Activated CD4-positive, alpha-beta T cell treated with anti-CD3 and anti-CD28 coated beads for 36 hours (primary cell): Measurements from ENCODE around the gene RNF10. TPM values are rescaled to one million over a fixed set of nuclear protein-coding genes. Genes with fewer than 3 reads are reported as not detected.
"Not testable (repeated sequence)": the region's sequence is repeated elsewhere in the genome, so short reads cannot be mapped to it uniquely, and the experiment has no call there.

Source experiments
- ATAC-seq: fragments of 200-7000 bp; cut with Tn5 transposase; one replicate; pipeline ENCODE4 v1.10.0; 2021; ENCODE audit warnings: mild to moderate bottlenecking, moderate library complexity
- CTCF ChIA-PET: fragments of 350-600 bp; sonication (Branson Sonifier 250); formaldehyde crosslinking; loops from one replicate; lab custom pipeline; 2021; ENCODE audit warnings: antibody characterized with exemption; lab: Charles Lee
- POLR2A ChIA-PET: fragments of 350-600 bp; sonication (Branson Sonifier 250); formaldehyde crosslinking; loops from one replicate; lab custom pipeline; 2021; ENCODE audit warnings: antibody characterized with exemption, inconsistent platforms; lab: Charles Lee
- DNase-seq: peaks from one replicate; pipeline ENCODE4 v3.0.0-alpha.2; 2020
- H3K27ac Mint-ChIP-seq: one replicate; pipeline ENCODE4 v1.8.0; 2021; ENCODE audit warnings: mixed read lengths
- H3K27me3 Mint-ChIP-seq: one replicate; pipeline ENCODE4 v1.8.0; 2021; ENCODE audit warnings: mixed read lengths
- H3K36me3 Mint-ChIP-seq: one replicate; pipeline ENCODE4 v1.8.0; 2021; ENCODE audit warnings: low read depth, mixed read lengths
- H3K4me1 Mint-ChIP-seq: one replicate; pipeline ENCODE4 v1.8.0; 2021; ENCODE audit warnings: mixed read lengths
- H3K4me3 Mint-ChIP-seq: one replicate; pipeline ENCODE4 v1.8.0; 2021; ENCODE audit warnings: mild to moderate bottlenecking, moderate library complexity, mixed read lengths
- H3K9me3 Mint-ChIP-seq: one replicate; pipeline ENCODE4 v1.8.0; 2021; ENCODE audit warnings: low read depth, mixed read lengths
- intact Hi-C, 2 experiments: fragments of 100-400 bp; cut with DNase I in 1 of 2; cut with micrococcal nuclease in 1 of 2; formaldehyde crosslinking; loops; one replicate each; pipeline versions ENCODE4 v1.14.2 to v1.15.1; 2022 to 2024; cut with DNase I, micrococcal nuclease
- total RNA-seq, 2 experiments: library from RNA; stranded (reverse); gene quantifications; one replicate each; pipeline ENCODE4 v1.2.3, GENCODE V29; 2021

The RNF10 gene
- total RNA-seq, 2 experiments from 2014 or later = 177 to 184 TPM

DNA sequence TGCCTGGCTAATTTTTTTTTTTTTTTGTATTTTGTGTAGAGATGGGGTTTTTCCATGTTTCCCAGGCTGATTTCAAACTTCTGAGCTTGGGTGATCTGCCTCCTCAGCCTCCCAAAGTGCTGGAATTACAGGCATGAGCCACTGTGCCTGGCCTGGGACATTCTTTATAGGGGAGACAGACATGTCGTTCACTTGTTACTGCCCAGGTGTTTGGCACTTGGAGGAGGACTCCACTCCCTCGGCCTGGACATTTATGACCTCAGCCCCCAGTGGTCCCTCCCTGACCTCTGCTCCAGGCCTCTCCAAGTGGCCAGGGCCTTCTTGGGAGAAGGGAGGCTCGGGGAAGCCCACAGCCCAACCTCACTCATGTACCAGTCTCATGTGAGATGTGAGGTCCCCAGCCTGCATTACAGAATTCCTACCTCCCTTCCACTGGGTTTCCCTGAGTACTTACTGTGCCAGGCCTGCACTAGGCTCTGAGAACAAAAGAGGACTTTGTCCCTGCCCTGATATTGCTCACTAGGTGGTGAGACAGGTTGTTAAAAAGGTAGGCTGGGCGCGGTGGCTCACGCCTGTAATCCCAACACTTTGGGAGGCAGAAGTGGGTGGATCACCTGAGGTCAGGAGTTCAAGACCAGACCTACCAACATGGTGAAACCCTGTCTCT is 56.7 kb downstream of the RNF10 start:
- no peak overlapping the region for H3K4me3 Mint-ChIP-seq
- no peak overlapping the region for H3K27ac Mint-ChIP-seq
- H3K4me1 Mint-ChIP-seq = no peaks in the 10 kb centered on the region
- DNase-seq (no peak), ATAC-seq (no peak)
- CTCF ChIA-PET = interaction anchor here (1.3 to 1.4 kb wide), 2 partner anchors 56 to 59 kb away, joined by 3 to 6 read pairs; no protein-coding TSS in a partner anchor
- POLR2A ChIA-PET = interaction anchor here (0.7 kb wide), 1 partner anchor 58 kb away, joined by 3 read pairs; no protein-coding TSS in a partner anchor
- intact Hi-C loops = no loop called here
- H3K27me3 Mint-ChIP-seq = peaks cover 2% of the 10 kb centered on the region
- H3K9me3 Mint-ChIP-seq = no peaks in the 10 kb centered on the region
- H3K36me3 Mint-ChIP-seq = no peaks in the 10 kb centered on the region

DNA sequence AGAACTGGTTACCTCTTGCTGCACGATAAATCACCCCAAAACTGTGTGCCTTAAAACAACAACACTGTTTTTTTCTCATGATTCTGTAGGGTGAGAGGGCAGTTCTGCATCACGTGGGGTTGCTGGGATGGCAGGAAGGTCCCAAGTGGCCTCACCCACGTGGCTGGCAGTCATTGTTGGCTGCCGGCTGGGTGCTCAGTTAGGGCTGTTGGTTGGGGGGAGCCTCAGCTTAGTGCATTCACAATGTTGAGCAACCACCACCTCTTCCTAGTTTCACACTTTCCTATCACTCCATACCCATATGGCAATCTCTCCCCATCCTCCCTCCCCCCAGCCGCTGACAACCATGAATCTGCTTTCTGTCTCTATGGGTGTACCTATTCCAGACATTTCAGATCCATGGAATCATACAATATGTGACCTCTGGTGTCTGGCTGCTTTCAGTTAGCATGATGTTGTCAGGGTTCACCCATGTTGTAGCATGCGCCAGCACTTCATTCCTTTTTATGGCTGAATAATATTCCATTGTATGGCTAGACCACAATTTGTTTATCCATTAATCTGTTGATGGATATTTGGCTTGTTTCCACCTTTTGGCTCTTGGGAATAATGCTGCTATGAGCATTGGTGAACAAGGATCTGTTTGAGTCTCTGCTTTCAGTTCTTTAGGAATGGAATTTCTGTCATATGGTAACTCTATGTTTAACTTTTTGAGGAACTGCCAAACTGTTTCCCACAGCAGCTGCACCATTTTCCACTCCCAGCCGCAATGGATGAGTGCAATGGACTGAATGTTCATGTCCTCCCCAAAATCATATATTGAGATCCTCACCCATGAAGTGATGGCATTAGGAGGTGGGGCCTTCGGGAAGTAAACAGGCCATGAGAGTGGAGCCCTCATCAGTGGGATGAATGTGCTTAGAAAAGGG is 58.2 kb downstream of the RNF10 start:
- Mint-ChIP-seq H3K9me3 (no peaks in the 10 kb centered on the region), H3K4me3 (no peak overlapping the region), H3K36me3 (no peaks in the 10 kb centered on the region), H3K4me1 (no peaks in the 10 kb centered on the region), H3K27me3 (no peaks in the 10 kb centered on the region), H3K27ac (no peak overlapping the region)
- ChIA-PET POLR2A (no interaction called here), CTCF (interaction anchor here (0.6 kb wide), 1 partner anchor 42 kb away, joined by 3 read pairs; no protein-coding TSS in a partner anchor)
- intact Hi-C loops = no loop called here
- no peak for ATAC-seq
- DNase-seq = no peak

DNA sequence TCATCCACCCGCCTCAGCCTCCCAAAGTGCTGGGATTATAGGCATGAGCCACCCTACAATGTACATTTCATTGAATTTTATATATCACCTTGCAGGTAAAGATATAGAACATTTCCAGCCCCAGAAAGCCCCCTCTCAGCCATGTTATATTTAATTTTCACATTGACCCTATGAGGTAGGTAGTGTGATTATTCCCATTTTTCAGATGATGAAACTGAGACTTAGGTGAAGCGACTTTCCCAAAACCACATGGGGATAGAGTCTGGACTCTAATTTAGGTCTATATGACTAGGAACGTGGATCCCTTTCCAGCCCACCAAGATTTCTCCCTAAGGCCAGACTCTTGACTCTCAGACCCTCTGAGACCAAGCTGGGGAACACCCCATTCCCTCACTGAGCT is 62.7 kb downstream of the RNF10 start:
- H3K9me3 Mint-ChIP-seq = no peaks in the 10 kb centered on the region
- no peak overlapping the region for H3K27ac Mint-ChIP-seq
- no peak overlapping the region for H3K4me3 Mint-ChIP-seq
- ChIA-PET CTCF (interaction anchor here (1.0 kb wide), 1 partner anchor 13 kb away, joined by 4 read pairs; no protein-coding TSS in a partner anchor), POLR2A (no interaction called here)
- ATAC-seq (no peak), DNase-seq (no peak)
- no peaks in the 10 kb centered on the region for H3K4me1 Mint-ChIP-seq
- intact Hi-C loops = no loop called here
- no peaks in the 10 kb centered on the region for H3K36me3 Mint-ChIP-seq
- peaks cover 7% of the 10 kb centered on the region for H3K27me3 Mint-ChIP-seq

DNA sequence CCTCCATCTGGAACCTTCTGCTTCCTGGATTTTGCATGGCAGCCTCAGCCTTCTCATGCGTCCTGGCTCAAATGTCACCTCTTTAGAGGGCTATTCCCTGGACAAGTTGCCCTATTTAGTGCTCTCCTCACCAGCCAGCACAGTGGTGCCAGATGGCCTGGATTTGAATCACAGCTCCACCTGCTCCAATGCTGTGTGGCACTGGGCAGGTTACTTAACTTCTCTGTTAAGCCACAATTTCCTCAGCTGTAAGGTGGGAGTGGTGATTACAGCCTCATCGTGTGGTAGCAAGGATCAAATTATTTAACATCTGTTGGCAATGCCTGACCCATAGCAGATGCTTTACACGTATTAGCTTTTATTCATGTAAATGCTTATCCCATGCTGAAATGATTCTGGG is 63.7 kb downstream of the RNF10 start:
- CTCF ChIA-PET = interaction anchor here (0.7 to 2.3 kb wide), 4 partner anchors 14 to 326 kb away, joined by 3 to 7 read pairs (median 4); partner anchors contain the start of gene POP5
- H3K4me1 Mint-ChIP-seq = no peaks in the 10 kb centered on the region
- no peaks in the 10 kb centered on the region for H3K36me3 Mint-ChIP-seq
- intact Hi-C loops = no loop called here
- H3K9me3 Mint-ChIP-seq = no peaks in the 10 kb centered on the region
- no peak for ATAC-seq
- POLR2A ChIA-PET = no interaction called here
- no peak overlapping the region for H3K4me3 Mint-ChIP-seq
- H3K27me3 Mint-ChIP-seq = peaks cover 10% of the 10 kb centered on the region
- DNase-seq = no peak
- H3K27ac Mint-ChIP-seq = no peak overlapping the region

DNA sequence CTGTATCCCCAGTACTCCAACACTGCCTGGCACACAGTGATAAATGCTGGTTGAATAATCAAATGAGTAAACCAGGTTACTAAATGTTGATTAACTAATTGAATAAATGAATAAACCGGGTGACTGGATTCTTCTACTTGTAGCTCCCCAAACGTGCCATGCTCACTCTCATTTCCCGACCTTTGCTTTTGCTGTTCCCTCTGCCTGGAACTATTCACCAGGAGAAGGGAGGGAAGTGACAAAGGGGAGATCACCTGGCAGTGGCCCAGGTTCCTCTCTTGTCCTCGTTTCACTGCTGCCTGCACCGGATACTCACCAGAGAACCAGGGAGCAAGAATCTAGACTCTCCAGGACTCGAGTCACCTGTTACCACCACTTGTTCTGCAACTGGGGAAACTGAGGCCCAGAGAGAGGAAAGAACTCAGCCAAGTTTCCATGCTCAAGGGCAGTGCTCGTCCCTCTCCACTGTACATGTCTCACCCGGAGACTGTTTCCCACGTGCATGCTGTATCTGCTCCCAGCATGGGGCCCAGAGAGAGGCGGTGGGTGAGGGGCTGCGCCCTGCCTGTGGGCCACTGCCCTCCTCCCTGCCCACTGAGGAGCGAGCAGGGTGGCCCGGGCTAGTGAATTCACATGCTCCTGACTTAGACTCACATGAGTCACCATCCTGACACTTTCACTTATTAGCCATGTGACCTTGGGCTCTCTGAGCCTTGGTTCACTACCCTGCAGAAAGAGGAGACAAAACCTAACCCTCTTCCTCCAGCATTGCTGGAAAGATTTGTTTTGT is 64.7 kb downstream of the RNF10 start:
- Mint-ChIP-seq H3K27me3 (peaks cover 10% of the 10 kb centered on the region), H3K4me3 (no peak overlapping the region)
- CTCF ChIA-PET = interaction anchor here (0.5 to 2.3 kb wide), 5 partner anchors 17 to 1196 kb away, joined by 3 to 7 read pairs (median 3); partner anchors contain the start of gene POP5

DNA sequence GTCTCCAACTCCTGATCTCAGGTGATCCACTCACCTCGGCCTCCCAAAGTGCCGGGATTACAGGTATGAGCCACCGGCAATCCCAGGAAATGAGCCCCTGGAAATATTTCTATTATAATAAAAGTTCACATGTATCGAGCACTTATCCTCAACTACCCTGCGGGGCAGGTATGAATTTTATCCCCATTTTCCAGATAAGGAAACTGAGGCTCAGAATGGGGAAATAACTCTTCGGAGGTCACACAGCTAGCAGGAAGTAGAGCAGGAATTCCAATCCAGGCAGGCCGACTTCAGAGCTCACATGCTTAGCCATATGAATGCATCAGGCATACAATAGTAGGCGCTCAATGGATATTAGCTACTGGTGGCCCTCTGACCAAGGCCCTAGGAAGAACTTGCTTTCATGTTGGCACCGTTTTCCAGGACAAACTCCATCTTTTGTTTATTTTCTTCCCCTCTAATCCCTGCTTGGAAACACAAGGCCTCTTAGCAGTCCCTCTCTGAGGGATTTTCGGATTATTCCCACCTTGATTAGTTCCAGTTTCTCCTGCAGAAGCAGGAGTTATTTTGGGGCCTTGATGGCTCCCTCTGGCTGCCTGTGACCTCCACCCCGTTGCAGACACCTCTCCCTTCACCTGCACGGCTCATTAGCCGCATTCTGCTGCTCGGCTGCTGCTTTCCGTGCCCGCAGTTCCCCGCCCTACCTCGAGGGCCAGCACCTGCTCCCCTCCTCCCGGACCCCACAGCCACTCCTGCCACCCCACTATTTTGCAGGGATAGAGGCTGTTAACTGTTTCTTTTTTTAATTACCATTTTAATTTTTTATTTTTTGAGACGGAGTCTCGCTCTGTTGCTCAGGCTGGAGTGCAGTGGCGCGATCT is 65.8 kb downstream of the RNF10 start:
- DNase-seq (no peak), ATAC-seq (no peak)
- ChIA-PET CTCF (interaction anchor here (0.6 to 1.2 kb wide), 2 partner anchors 49 to 109 kb away, joined by 3 read pairs; no protein-coding TSS in a partner anchor), POLR2A (no interaction called here)
- intact Hi-C loops = no loop called here
- no peak overlapping the region for H3K4me3 Mint-ChIP-seq
- peaks cover 10% of the 10 kb centered on the region for H3K27me3 Mint-ChIP-seq
- no peaks in the 10 kb centered on the region for H3K4me1 Mint-ChIP-seq
- no peaks in the 10 kb centered on the region for H3K36me3 Mint-ChIP-seq
- H3K9me3 Mint-ChIP-seq = no peaks in the 10 kb centered on the region
- no peak overlapping the region for H3K27ac Mint-ChIP-seq

More for the DNA sequence above, 64.7 kb downstream of the RNF10 start:
- POLR2A ChIA-PET = no interaction called here
- Mint-ChIP-seq H3K9me3 (no peaks in the 10 kb centered on the region), H3K4me1 (no peaks in the 10 kb centered on the region), H3K27ac (no peak overlapping the region), H3K36me3 (no peaks in the 10 kb centered on the region)
- intact Hi-C loops = no loop called here
- DNase-seq (no peak), ATAC-seq (no peak)

DNA sequence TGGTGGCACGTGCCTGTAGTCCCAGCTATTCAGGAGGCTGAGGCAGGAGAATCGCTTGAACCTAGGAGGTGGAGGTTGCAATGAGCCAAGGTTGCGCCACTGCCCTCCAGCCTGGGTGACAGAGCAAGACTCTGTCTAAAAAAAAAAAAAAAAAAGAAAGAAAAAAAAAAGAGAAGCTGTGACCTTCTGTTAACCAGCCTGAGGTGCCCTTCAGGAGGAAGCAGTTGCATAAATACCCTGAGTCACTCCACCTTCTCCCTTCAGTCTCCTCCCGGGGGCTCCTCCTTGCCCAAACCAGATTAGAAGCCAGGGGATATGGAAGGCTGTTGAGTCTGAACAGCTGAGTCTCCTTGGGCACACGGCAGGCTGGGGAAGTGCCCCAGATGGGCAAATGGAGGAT is 68.3 kb downstream of the RNF10 start:
- ATAC-seq, H3K27ac Mint-ChIP-seq, H3K9me3 Mint-ChIP-seq, H3K4me1 Mint-ChIP-seq, intact Hi-C loops, DNase-seq, H3K4me3 Mint-ChIP-seq, H3K36me3 Mint-ChIP-seq: not testable (repeated sequence)
- peaks cover 10% of the 10 kb centered on the region for H3K27me3 Mint-ChIP-seq
- CTCF ChIA-PET = interaction anchor here (0.6 to 1.3 kb wide), 2 partner anchors 21 to 40 kb away, joined by 3 to 5 read pairs; partner anchors contain the start of gene POP5
- POLR2A ChIA-PET = interaction anchor here (0.6 kb wide), 1 partner anchor 98 kb away, joined by 3 read pairs; no protein-coding TSS in a partner anchor

DNA sequence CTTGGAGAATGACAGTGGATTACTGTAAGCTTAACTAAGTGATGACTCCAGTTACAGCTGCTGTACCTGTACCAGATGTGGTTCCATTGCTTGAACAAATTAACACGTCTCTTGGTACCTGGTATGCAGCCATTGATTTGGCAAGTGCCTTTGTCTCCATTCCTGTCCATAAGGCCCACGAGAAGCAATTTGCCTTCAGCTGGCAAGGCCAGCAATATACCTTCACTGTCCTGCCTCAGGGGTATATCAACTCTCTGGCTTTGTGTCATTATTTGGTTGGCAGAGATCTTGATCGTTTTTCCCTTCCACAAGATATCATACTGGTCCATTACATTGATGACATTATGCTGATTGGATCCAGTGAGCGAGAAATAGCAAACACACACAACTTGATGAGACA is 76.4 kb downstream of the RNF10 start:
- no peak overlapping the region for H3K27ac Mint-ChIP-seq
- ChIA-PET CTCF (interaction anchor here (0.6 to 1.2 kb wide), 3 partner anchors 38 to 577 kb away, joined by 3 to 4 read pairs (median 3); no protein-coding TSS in a partner anchor), POLR2A (no interaction called here)
- intact Hi-C loops = no loop called here
- H3K4me1 Mint-ChIP-seq = peaks cover 11% of the 10 kb centered on the region
- H3K27me3 Mint-ChIP-seq = no peaks in the 10 kb centered on the region
- DNase-seq (no peak), ATAC-seq (no peak)
- H3K4me3 Mint-ChIP-seq = no peak overlapping the region
- H3K36me3 Mint-ChIP-seq = no peaks in the 10 kb centered on the region
- H3K9me3 Mint-ChIP-seq = no peaks in the 10 kb centered on the region

DNA sequence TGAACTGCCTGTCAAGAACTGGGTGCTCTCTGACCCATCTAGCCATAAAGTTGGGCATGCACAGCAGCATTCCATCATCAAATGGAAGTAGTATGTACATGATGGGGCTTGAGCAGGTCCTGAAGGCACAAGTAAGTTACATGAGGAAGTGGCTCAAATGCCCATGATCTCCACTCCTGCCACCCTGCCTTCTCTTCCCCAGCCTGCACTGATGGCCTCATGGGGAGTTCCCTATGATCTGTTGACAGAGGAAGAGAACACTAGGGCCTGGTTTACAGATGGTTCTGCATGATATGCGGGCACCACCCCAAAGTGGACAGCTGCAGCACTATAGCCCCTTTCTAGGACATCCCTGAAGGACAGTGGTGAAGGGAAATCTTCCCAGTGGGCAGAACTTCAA is 77.4 kb downstream of the RNF10 start:
- H3K9me3 Mint-ChIP-seq, ATAC-seq, H3K4me3 Mint-ChIP-seq, POLR2A ChIA-PET, intact Hi-C loops, DNase-seq, H3K27me3 Mint-ChIP-seq, H3K27ac Mint-ChIP-seq, CTCF ChIA-PET, H3K36me3 Mint-ChIP-seq: not testable (repeated sequence)
- peaks cover 11% of the 10 kb centered on the region for H3K4me1 Mint-ChIP-seq

DNA sequence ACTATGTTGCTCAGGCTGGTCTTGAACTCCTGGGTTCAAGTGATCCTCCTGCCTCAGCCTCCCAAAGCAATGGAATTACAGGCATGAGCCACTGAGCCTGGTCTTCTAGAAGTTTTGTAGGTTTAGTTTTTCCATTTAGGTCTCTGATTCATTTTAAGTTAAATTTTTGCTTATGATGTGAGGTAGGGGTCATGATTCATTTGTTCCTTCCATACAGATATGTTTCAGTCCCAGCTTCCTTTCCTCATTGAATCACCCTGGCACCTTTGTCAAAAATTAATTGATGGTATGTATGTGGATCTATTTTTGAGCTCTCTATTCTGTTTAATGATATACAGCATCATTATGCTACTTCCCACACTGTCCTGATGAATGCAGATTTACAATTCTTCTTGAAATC is 80.7 kb downstream of the RNF10 start:
- ChIA-PET CTCF (interaction anchor here (0.9 to 1.2 kb wide), 2 partner anchors 11 to 34 kb away, joined by 3 to 6 read pairs; no protein-coding TSS in a partner anchor), POLR2A (no interaction called here)
- H3K27ac Mint-ChIP-seq = no peak overlapping the region
- no peaks in the 10 kb centered on the region for H3K9me3 Mint-ChIP-seq
- H3K27me3 Mint-ChIP-seq = peaks cover 12% of the 10 kb centered on the region
- peaks cover 11% of the 10 kb centered on the region for H3K4me1 Mint-ChIP-seq
- intact Hi-C loops = no loop called here
- ATAC-seq (peak; percentile 78), DNase-seq (peak; percentile 14)
- H3K36me3 Mint-ChIP-seq = no peaks in the 10 kb centered on the region
- H3K4me3 Mint-ChIP-seq = no peak overlapping the region
